NT2/D1 (cell line): ENCODE data around the gene TFDP2.

Experiments
- DNase-seq: peaks from one replicate; pipeline ENCODE4 v3.0.0-alpha.2; 2011; ENCODE audit warnings: low read depth, low spot score
- H3K27me3 ChIP-seq: 2 replicates; pipeline ENCODE4 v1.6.0; 2011; ENCODE audit warnings: mild to moderate bottlenecking; ENCODE audit not compliant: insufficient read length, insufficient read depth
- H3K36me3 ChIP-seq: 2 replicates; pipeline ENCODE4 v1.6.1; 2011; ENCODE audit warnings: mild to moderate bottlenecking, low read length, mixed read lengths; ENCODE audit not compliant: insufficient read depth, insufficient read length
- H3K4me1 ChIP-seq: 2 replicates; pipeline ENCODE4 v1.5.1; 2011; ENCODE audit not compliant: insufficient read depth, insufficient read length
- H3K4me3 ChIP-seq: 2 replicates; pipeline ENCODE4 v1.5.1; 2011; ENCODE audit warnings: low read depth; ENCODE audit not compliant: insufficient read length
- H3K9ac ChIP-seq: 2 replicates; pipeline ENCODE4 v1.6.0; 2011; ENCODE audit warnings: low read depth; ENCODE audit not compliant: insufficient read length
- H3K9me3 ChIP-seq: 2 replicates; pipeline ENCODE4 v1.5.1; 2011; ENCODE audit warnings: mild to moderate bottlenecking, low read length; ENCODE audit not compliant: insufficient read depth
- SUZ12 ChIP-seq: IDR thresholded peaks from 2 replicates; pipeline ENCODE4 v1.6.1; 2011; ENCODE audit not compliant: insufficient read length, insufficient read depth; ENCODE audit errors: extremely low read depth
- YY1 ChIP-seq: IDR thresholded peaks from 2 replicates; pipeline ENCODE4 v1.6.1; 2011; ENCODE audit not compliant: insufficient read length, insufficient read depth
- ZNF274 ChIP-seq: IDR thresholded peaks from 2 replicates; pipeline ENCODE4 v1.6.1; 2011; ENCODE audit warnings: mild to moderate bottlenecking, low read depth, low read length

The TFDP2 gene

DNA sequence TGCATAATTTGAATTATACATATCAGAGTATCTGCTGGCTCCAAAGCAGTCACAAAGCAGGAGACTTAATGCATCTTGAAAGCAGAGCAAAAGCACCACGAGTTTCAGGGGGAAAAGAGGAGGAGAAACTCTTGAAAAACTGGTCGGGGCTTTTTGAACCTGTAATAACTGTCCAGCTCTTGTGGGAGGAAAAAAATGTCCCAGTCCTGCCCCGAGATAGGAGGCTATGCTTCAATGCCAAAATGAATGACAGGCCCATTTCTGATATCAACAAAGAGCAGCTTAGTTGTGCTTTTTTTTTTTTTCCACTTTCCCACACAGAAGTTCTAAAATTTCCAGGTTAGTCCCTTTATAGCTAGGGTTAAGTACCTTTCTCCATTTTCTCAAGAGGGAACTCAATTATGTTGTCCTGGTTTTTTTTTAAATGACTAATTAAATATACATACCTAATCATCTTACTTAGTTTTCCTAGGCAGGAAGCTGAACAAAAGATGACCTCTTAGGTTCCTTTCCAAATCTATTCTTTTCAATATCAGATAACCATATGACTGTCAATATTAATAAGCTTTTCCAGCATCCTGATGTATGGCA, 120.2 kb downstream of the TFDP2 start:
- no peaks in the 10 kb centered on the region for H3K9me3 ChIP-seq
- no peak for DNase-seq
- no peaks in the 10 kb centered on the region for H3K36me3 ChIP-seq
- no peaks in the 10 kb centered on the region for H3K27me3 ChIP-seq
- no peak overlapping the region for H3K9ac ChIP-seq
- no peak overlapping the region for H3K4me3 ChIP-seq
- H3K4me1 ChIP-seq = no peaks in the 10 kb centered on the region
- TF ChIP-seq SUZ12 (no peak), ZNF274 (no peak), YY1 (no peak)

DNA sequence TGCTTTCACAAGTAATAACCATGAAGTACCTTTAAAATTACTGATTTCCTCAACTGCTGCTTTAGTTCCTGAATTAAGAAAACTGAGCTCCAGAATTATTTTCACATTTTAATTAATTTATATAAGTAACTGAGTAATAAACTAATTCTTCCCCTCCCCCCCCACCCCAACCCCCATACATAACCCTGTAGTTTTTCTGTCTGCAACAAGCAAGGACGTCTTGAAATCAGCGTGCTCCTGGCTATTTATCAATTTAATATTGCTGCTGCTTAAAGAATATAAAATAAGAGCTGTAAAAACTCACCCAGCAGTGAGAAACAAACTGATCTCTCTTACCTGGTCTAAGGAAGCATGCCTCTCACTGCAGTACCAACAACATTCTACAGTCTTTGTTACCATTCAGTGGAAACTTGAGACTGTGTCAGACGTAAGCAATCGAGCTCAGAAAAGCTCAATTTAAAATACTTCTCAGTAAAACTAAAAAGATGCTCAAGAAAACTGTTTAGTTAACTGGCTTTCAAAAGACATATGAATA, 121.0 kb downstream of the TFDP2 start:
- H3K9me3 ChIP-seq = no peaks in the 10 kb centered on the region
- H3K4me1 ChIP-seq = no peaks in the 10 kb centered on the region
- no peak for TF ChIP-seq YY1
- TF ChIP-seq SUZ12 = no peak
- no peak for TF ChIP-seq ZNF274
- peak; percentile 79 for DNase-seq
- H3K9ac ChIP-seq = peak overlapping the region; percentile 26
- no peaks in the 10 kb centered on the region for H3K36me3 ChIP-seq
- no peaks in the 10 kb centered on the region for H3K27me3 ChIP-seq
- peak overlapping the region; percentile 36 for H3K4me3 ChIP-seq

DNA sequence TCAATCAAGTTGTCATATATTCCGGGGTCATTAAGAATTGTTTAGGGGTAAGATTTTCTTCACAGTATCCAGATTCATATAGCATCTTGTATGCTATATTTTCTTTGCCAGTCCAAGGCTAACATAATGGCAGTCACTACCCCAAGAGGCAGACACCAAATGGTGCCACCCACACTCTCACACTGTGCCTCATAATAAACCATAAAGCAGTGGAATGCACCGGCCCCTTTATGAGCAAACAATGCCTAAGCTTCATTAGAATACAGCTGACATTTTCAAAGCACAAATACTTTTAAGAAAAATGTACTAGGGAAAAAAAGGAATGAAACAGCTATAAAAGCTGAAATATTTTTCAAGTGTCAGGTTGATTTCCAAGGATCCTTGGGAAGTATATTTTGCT, 121.6 kb downstream of the TFDP2 start:
- Histone ChIP-seq H3K4me1 (no peaks in the 10 kb centered on the region), H3K9ac (peak overlapping the region; percentile 72)
- no peak for DNase-seq

DNA sequence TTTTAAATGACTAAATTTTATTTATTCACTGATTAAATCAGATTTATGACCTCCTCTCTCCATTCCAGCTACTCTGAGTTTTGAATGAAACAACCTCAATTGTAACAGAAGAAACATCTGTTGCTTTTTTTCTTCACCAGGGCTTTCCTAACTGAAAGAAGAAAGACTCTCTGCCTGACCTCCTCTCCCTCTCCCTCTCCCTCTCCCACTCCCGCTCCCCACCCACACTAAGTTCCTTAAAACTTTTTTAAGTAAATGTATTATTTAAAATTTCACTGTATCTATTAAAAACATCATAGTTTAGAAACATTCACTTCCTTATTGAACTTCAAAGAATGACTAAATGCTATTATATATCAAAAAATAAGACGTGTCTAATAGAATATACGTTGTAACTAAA, 122.0 kb downstream of the TFDP2 start:
- Histone ChIP-seq H3K4me1 (no peaks in the 10 kb centered on the region), H3K9ac (peak overlapping the region; percentile 42)
- no peak for DNase-seq

More for the DNA sequence above, 121.6 kb downstream of the TFDP2 start:
- no peak for TF ChIP-seq SUZ12
- TF ChIP-seq ZNF274 = no peak
- TF ChIP-seq YY1 = no peak
- Histone ChIP-seq H3K27me3 (no peaks in the 10 kb centered on the region), H3K9me3 (no peaks in the 10 kb centered on the region), H3K36me3 (no peaks in the 10 kb centered on the region), H3K4me3 (peak overlapping the region; percentile 36)

DNA sequence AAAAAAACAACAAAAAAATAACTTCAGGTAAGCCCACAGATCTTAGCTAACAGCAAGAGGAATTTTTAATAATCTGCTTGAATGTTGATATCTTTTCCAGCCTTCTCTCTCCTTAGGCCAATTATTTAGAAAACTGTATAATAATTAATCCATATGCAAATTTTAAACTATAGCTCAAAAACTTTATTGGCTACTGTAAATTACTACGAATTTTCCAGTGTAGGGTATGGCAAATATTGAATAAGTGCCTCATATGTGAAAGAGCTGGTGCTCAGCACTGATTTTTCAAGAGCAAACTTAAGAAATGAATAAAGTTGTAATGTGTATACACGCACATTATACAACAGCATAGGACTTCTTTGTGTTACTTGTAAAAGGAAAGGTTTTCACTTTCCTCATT, 123.0 kb downstream of the TFDP2 start:
- no peak overlapping the region for H3K9ac ChIP-seq
- H3K9me3 ChIP-seq = no peaks in the 10 kb centered on the region
- no peaks in the 10 kb centered on the region for H3K4me1 ChIP-seq
- TF ChIP-seq SUZ12 (no peak), ZNF274 (no peak), YY1 (no peak)
- DNase-seq = no peak
- H3K36me3 ChIP-seq = no peaks in the 10 kb centered on the region
- H3K27me3 ChIP-seq = no peaks in the 10 kb centered on the region
- H3K4me3 ChIP-seq = no peak overlapping the region

More for the DNA sequence above, 122.0 kb downstream of the TFDP2 start:
- Histone ChIP-seq H3K4me3 (peak overlapping the region; percentile 36), H3K27me3 (no peaks in the 10 kb centered on the region), H3K9me3 (no peaks in the 10 kb centered on the region), H3K36me3 (no peaks in the 10 kb centered on the region)
- no peak for TF ChIP-seq YY1
- no peak for TF ChIP-seq SUZ12
- no peak for TF ChIP-seq ZNF274

DNA sequence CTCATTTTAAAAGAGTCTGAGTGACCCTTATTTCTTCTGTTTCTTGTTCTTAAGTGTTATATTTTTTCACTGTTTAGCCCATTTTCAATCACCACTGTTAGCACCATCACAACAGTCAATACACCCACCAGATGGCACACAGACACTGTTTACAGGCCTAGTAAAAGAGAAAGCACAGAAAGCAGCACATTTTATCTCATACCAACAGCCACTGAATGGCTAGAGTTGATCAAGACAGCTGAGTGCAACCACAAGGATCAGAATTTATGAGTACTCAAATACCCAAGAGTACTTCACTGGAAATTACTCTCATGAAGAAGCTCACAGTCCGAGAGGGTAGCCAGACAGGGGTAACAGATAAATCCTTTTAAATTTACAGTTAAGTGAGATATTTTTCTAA, 127.0 kb downstream of the TFDP2 start:
- no peak for DNase-seq
- Histone ChIP-seq H3K4me1 (no peaks in the 10 kb centered on the region), H3K4me3 (no peak overlapping the region), H3K27me3 (no peaks in the 10 kb centered on the region), H3K9me3 (no peaks in the 10 kb centered on the region), H3K9ac (no peak overlapping the region), H3K36me3 (no peaks in the 10 kb centered on the region)
- TF ChIP-seq YY1 = no peak
- no peak for TF ChIP-seq ZNF274
- TF ChIP-seq SUZ12 = no peak

DNA sequence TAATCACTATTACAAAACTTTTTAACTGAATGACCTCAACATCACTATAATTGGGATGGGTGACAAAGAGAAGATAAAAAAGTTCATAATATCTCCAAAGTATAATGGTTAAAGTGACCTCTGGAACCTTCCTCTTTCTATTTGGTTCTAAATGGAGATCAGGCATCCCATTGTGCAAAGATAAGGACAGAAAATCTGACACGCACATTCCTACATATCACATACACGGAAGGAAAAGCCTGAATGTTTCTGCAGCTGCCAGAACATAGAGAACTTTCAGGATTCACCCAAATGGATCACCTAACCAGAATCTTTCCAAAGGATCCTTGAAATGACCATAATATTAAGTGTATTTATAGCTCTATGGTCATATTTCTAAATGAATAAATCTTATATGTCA, 128.2 kb downstream of the TFDP2 start:
- H3K4me3 ChIP-seq = no peak overlapping the region
- no peak for DNase-seq
- H3K27me3 ChIP-seq = no peaks in the 10 kb centered on the region
- H3K9me3 ChIP-seq = no peaks in the 10 kb centered on the region
- no peaks in the 10 kb centered on the region for H3K4me1 ChIP-seq
- no peak overlapping the region for H3K9ac ChIP-seq
- H3K36me3 ChIP-seq = no peaks in the 10 kb centered on the region
- TF ChIP-seq YY1 = no peak
- TF ChIP-seq SUZ12 = no peak
- TF ChIP-seq ZNF274 = no peak

DNA sequence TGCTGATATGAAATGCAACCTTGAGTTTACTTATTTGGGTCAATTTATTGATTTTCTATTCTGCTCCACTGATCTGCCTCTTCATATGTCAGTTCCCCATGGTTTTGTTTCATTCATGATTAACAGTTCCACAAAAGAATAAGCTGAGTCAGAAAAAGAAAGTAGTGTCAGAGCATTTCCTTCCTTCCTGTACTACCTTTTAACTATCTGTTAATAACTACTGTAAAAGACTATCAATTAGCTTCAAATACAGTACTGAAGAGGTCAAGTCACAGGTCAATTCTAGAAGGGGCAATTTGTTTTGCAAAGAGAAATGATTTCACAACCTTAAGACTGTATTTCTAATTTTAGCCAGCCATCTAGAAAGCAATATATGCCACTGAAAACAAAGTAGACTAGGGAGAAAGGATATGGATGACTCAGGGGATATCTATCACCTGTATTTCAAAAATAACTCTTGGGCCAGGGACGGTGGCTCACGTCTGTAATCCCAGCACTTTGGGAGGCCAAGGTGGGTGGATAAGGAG, 129.5 kb downstream of the TFDP2 start:
- DNase-seq = no peak
- Histone ChIP-seq H3K9me3 (no peaks in the 10 kb centered on the region), H3K9ac (no peak overlapping the region), H3K36me3 (no peaks in the 10 kb centered on the region), H3K4me1 (no peaks in the 10 kb centered on the region), H3K4me3 (no peak overlapping the region), H3K27me3 (no peaks in the 10 kb centered on the region)
- TF ChIP-seq SUZ12 = no peak
- no peak for TF ChIP-seq ZNF274
- no peak for TF ChIP-seq YY1
